ENCODE data around the gene ZNF697. TPM values are rescaled to one million over a fixed set of nuclear protein-coding genes. Genes with fewer than 3 reads are reported as not detected.

The ZNF697 gene
- total and polyA plus RNA-seq, 2 of the 4 experiments (the other 2 are of a cell fraction) = 6.2 to 10.2 TPM

DNA sequence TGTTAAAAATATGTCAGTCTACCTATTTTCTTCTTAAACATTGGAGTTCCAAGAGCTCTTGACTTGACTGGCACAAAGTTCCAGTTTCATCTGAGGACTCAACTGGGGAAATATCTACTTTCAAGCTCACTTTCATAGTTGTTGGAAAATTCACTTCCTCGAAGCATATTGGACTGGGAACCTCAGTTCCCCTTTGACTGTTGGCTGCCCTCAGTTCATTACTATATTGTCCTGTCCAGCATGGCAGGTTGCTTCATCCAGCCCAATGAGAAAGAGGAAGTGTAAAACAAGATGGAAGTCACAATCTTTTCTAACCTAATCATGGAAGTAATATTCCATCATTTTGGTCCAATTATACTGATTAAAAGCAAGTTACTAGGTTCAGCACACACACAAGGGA lies 54.3 kb downstream of the ZNF697 start:
- dilution Hi-C loops (cut with HindIII; ENCODE audit: low sequenced_read_pairs, unreplicated experiment) = no loop called here
- Histone ChIP-seq H4K91ac (ENCODE audit: insufficient read depth, low read depth, low read length) (no peak overlapping the region), H3K9me3 (ENCODE audit: control insufficient read depth, insufficient read depth, low read length) (no peaks in the 10 kb centered on the region), H3K27ac (ENCODE audit: insufficient read depth, low read length) (no peak overlapping the region), H2BK120ac (ENCODE audit: low read depth, low read length) (no peak overlapping the region), H2BK20ac (ENCODE audit: low read depth, low read length) (no peak overlapping the region), H4K20me1 (ENCODE audit: insufficient read depth, low read length) (no peaks in the 10 kb centered on the region), H2BK5ac (ENCODE audit: low read depth, low read length, poor library complexity, severe bottlenecking) (no peak overlapping the region), H3K18ac (ENCODE audit: low read depth, low read length) (no peak overlapping the region), H3K4me1 (ENCODE audit: control insufficient read depth, insufficient read depth, low read length) (no peaks in the 10 kb centered on the region), H2AK5ac (ENCODE audit: low read depth, low read length) (no peak overlapping the region), H3K56ac (ENCODE audit: extremely low read depth, insufficient read depth, low read length) (no peak overlapping the region), H4K5ac (ENCODE audit: low read depth, low read length) (no peak overlapping the region), H3K36me3 (ENCODE audit: control insufficient read depth, insufficient read depth, low read length) (no peaks in the 10 kb centered on the region), H3K23ac (ENCODE audit: low read depth, low read length) (no peak overlapping the region), H2AK9ac (replicated peaks; ENCODE audit: low read depth, low read length, poor library complexity) (no peak overlapping the region), H3K4me3 (ENCODE audit: insufficient read depth, low read depth, low read length) (no peak overlapping the region), H3K4me2 (ENCODE audit: low read depth, low read length) (no peak overlapping the region), H3K9ac (ENCODE audit: low read depth, low read length) (no peak overlapping the region), H4K8ac (ENCODE audit: low read depth in 2 of 2, low read length in 2 of 2) (no peak overlapping the region), H3K14ac (replicated peaks; ENCODE audit: low read depth, low read length) (no peak overlapping the region), H2BK15ac (ENCODE audit: low read depth, low read length) (no peak overlapping the region), H3K79me1 (ENCODE audit: low read depth in 1 of 2, low read length in 2 of 2) (no peaks in the 10 kb centered on the region), H3K4ac (ENCODE audit: low read depth, low read length) (no peak overlapping the region), H3K9me1 (ENCODE audit: insufficient read depth, low read length) (no peaks in the 10 kb centered on the region), H3K27me3 (ENCODE audit: control insufficient read depth, insufficient read depth, low read length) (peaks cover 6% of the 10 kb centered on the region), H2AFZ (replicated peaks; ENCODE audit: low read length, poor library complexity) (no peak overlapping the region)
- no peak for DNase-seq
- ATAC-seq (ENCODE audit: low read depth) = no peak
- ChIA-PET POLR2A (ENCODE audit: unreplicated experiment) (no interaction called here), CTCF (no interaction called here)
- no peak for TF ChIP-seq RCOR1 (IDR thresholded peaks at IDR 0.05; ENCODE audit: insufficient replicate concordance, low read length)
- no peak for TF ChIP-seq NFE2L2 (IDR thresholded peaks at IDR 0.05; ENCODE audit: low read depth, low read length)
- TF ChIP-seq POLR2A (IDR thresholded peaks at IDR 0.05; ENCODE audit: low read depth, low read length) = no peak
- no peak for TF ChIP-seq USF2 (IDR thresholded peaks at IDR 0.05; ENCODE audit: low read depth, low read length)
- no peak for TF ChIP-seq CHD1 (IDR thresholded peaks at IDR 0.05; ENCODE audit: low read depth, low read length)
- TF ChIP-seq MAZ (IDR thresholded peaks at IDR 0.05; ENCODE audit: borderline replicate concordance, low read depth, low read length) = no peak
- no peak for TF ChIP-seq BHLHE40 (IDR thresholded peaks at IDR 0.05; ENCODE audit: low read depth, low read length)
- TF ChIP-seq, protein P1, sequence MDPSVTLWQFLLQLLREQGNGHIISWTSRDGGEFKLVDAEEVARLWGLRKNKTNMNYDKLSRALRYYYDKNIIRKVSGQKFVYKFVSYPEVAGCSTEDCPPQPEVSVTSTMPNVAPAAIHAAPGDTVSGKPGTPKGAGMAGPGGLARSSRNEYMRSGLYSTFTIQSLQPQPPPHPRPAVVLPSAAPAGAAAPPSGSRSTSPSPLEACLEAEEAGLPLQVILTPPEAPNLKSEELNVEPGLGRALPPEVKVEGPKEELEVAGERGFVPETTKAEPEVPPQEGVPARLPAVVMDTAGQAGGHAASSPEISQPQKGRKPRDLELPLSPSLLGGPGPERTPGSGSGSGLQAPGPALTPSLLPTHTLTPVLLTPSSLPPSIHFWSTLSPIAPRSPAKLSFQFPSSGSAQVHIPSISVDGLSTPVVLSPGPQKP (IDR thresholded peaks at IDR 0.05; ENCODE audit: borderline replicate concordance, low read depth, low read length) = no peak
- no peak for TF ChIP-seq RAD21 (IDR thresholded peaks at IDR 0.05; ENCODE audit: low read length)
- TF ChIP-seq CEBPB (IDR thresholded peaks at IDR 0.05; ENCODE audit: low read depth, low read length) = no peak
- TF ChIP-seq RFX5 (IDR thresholded peaks at IDR 0.05; ENCODE audit: low read depth, low read length) = no peak
- no peak for TF ChIP-seq MXI1 (IDR thresholded peaks at IDR 0.05; ENCODE audit: borderline replicate concordance, low read depth, low read length)
- no peak for TF ChIP-seq FOS (IDR thresholded peaks at IDR 0.05; ENCODE audit: low read depth, low read length)
- TF ChIP-seq, protein P2, sequence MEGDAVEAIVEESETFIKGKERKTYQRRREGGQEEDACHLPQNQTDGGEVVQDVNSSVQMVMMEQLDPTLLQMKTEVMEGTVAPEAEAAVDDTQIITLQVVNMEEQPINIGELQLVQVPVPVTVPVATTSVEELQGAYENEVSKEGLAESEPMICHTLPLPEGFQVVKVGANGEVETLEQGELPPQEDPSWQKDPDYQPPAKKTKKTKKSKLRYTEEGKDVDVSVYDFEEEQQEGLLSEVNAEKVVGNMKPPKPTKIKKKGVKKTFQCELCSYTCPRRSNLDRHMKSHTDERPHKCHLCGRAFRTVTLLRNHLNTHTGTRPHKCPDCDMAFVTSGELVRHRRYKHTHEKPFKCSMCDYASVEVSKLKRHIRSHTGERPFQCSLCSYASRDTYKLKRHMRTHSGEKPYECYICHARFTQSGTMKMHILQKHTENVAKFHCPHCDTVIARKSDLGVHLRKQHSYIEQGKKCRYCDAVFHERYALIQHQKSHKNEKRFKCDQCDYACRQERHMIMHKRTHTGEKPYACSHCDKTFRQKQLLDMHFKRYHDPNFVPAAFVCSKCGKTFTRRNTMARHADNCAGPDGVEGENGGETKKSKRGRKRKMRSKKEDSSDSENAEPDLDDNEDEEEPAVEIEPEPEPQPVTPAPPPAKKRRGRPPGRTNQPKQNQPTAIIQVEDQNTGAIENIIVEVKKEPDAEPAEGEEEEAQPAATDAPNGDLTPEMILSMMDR (conservative IDR thresholded peaks at IDR 0.05; ENCODE audit: low read depth, low read length) = no peak
- no peak for TF ChIP-seq MAFK (IDR thresholded peaks at IDR 0.05; ENCODE audit: low read depth, low read length)
- TF ChIP-seq SMC3 (IDR thresholded peaks at IDR 0.05; ENCODE audit: low read depth, low read length) = no peak
- WGBS, 2 experiments (ENCODE audit: extremely low coverage in 2 of 2, insufficient read length in 1 of 2) = no CpG with 5 or more reads among the region's 1 CpG
- in situ Hi-C loops (cut with MboI; ENCODE audit: low sequenced_read_pairs) = no loop called here
- intact Hi-C loops (cut with micrococcal nuclease) = no loop called here
- no TSS peak for BruUV-seq (replicated peaks)

Data from IMR-90 (cell line).